Subcutaneous adipose tissue (tissue), 4 donors: ENCODE results near the gene APLF. TPM values are rescaled to one million over a fixed set of nuclear protein-coding genes. Genes with fewer than 3 reads are reported as not detected.

Experiments used
- total RNA-seq, 4 donors: library from RNA; depleted of rRNA; stranded (reverse); fragments of >200 nt; gene quantifications; one replicate each; pipeline ENCODE4 v1.1.0, GENCODE V29; 2016
- TF ChIP-seq, protein P1 (sequence below): fragments of 450-650 bp; IDR thresholded peaks from one replicate; pipeline ENCODE4 v1.5.1; 2016; ENCODE audit warnings: low read depth, mild to moderate bottlenecking, control low read depth, antibody characterized with exemption, moderate library complexity

Gene APLF
- total RNA-seq, 4 donors from 2014 or later, result 6.6 to 10.8 (median 10.1) TPM

DNA sequence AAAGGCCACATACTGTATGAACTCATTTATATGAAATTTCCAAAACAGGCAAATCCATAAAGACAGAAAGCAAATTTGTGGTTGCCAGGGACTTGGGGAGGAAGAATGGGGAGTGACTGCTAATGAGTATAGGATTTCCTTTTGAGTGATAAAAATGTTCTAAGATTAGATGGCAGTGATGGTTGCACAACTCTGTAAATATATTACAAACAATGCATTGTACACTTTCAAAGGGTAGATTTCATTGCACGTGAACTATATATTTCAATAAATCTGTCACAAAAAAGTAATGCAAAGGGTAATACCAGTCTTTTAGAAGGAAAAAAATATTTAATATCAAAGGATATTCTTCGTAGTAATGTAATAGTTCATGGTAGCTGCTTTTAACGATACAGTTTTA lies 112.3 kb downstream of the APLF start:
- TF ChIP-seq, protein P1, sequence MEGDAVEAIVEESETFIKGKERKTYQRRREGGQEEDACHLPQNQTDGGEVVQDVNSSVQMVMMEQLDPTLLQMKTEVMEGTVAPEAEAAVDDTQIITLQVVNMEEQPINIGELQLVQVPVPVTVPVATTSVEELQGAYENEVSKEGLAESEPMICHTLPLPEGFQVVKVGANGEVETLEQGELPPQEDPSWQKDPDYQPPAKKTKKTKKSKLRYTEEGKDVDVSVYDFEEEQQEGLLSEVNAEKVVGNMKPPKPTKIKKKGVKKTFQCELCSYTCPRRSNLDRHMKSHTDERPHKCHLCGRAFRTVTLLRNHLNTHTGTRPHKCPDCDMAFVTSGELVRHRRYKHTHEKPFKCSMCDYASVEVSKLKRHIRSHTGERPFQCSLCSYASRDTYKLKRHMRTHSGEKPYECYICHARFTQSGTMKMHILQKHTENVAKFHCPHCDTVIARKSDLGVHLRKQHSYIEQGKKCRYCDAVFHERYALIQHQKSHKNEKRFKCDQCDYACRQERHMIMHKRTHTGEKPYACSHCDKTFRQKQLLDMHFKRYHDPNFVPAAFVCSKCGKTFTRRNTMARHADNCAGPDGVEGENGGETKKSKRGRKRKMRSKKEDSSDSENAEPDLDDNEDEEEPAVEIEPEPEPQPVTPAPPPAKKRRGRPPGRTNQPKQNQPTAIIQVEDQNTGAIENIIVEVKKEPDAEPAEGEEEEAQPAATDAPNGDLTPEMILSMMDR, result no peak

DNA sequence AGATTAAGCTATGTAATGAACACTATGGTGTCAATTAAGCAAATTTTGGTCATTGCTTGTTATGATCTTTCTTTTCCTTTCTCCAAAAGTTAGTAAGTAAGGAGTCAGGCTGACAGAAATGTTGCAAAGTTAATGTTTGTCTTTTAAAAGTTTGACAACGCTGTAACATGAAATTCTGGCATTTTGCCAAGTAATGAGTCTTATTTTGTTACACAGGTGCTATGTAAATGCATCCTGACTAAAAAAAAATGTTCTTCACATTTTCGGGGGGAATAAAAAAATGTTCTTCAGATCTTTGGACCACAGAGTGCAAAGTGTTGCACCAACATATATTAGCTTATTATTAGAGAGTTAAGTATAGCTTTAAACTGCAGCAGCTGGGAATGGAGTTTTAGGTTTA lies 121.2 kb downstream of the APLF start:
- TF ChIP-seq, protein P1, result no peak

DNA sequence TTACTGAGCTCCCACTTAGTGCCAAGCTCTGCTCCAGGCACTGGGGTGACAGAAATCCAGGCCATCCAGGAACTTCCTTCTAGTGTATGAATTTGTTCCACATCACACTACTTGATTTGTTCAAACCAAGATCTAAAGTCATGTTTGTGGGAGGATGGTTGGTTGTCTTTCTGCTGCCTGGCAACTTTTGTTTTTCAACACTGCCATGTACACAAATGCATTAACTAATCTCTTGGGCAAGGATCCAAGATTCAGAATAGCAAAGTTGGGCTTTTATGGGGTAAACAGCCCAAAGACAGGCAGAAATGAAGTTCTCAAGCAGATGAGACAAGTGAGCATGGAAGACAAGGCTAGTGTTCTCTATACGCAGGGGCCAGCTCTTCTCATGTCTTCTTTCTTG lies 122.6 kb downstream of the APLF start:
- TF ChIP-seq, protein P1, result no peak

DNA sequence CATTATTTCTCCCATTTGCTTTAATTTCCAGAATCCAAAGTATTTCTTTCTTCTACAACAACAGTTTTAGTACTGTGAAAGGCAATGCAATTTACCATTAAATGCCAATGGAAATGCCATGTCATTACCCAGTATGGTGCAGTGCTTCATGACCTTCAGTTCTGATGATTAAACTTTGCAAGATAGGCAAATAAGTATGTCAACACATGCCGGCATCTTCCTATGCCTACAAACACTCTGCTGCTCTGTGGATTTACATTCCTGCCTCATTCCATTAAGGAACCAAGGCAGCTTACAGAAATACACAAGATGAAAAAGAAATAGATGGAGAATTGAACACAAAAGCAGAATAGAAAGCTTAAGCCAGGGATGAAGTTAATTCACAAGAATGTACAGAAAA lies 123.3 kb downstream of the APLF start:
- TF ChIP-seq, protein P1, result no peak

DNA sequence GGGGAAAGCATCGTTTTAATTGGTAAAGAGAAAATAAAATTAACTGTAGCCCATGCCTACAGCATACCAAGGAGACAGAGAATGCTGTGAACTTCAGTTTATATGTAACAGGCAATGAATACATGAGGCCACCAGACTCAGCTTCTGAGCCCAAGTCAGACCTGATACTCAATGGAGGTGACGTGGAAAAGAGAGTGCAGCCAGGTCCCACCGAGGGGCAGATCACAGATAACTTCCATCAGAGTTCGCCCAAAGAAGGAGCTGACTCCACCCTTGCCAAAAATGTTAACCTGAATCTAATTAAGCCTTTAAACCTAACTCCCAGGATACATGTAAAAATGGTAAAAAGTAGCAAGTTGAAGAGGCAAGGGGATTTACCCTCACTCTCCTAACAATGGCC lies 123.8 kb downstream of the APLF start:
- TF ChIP-seq, protein P1, result no peak

DNA sequence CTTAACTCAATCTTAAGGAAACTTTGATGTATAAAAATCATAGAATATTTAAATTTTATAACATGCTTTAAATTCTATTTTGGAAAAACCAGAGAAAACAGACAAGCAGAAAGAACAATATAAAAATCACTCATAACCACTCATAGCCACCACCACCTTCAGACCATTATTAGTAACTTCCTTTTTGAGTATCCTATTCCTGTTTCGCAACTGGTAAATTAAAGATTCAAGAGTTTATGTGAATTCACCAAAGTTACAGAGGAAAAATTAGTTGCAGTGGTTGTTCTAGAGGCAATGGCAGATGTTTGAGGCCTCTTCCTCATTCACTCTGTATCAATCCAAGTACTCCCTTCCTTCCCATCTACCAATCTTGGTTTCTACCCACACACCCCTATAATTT lies 126.7 kb downstream of the APLF start:
- TF ChIP-seq, protein P1, result no peak

DNA sequence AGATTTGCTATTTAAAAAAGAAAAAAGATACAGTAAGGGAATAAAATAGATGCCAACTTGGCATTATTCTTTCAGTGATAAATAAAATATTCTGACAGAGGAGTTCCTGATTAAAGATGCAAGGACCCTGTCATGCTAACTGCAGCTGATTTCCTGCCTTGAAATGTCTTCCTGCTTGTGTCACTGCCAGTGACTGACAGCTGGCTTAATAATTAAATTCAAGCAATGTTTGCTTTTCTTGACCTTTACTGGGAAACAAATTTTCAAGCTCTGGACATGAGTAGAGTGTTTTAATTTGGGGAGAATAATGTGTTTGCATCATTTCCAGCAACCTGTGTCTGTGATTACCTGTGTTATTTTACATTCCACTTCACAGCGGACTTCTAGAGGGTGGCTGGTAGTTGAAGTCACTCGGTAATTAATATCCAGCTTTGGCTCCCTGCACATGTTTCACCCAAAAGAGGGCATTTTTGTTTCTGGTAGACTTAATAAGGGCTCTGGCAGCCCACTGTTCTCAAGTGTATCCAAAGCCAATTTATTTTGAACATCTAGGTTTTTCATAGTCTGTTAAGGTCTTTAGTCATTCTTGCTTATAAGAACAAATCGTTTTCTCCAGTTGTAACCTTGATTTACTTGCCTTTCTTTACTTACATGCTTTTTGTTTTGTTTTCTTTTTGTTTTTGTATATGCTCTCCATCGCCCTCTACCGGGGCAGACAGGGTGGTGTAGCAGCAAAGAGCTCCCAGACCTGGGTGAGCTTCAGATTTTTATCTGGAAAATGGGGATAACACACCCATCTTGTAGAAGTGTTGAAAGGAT lies 127.5 kb downstream of the APLF start:
- TF ChIP-seq, protein P1, result no peak
